ENCODE measurements around the gene PIH1D1. TPM values are rescaled to one million over a fixed set of nuclear protein-coding genes. Genes with fewer than 3 reads are reported as not detected.

The PIH1D1 gene
- total RNA-seq, 1 experiment from 2014 or later = 122 TPM

- H3K4me1 ChIP-seq (ENCODE audit: insufficient read depth, low read length, poor library complexity, severe bottlenecking) = peaks cover 12% of the 10 kb centered on the region
- POLR2A ChIA-PET (ENCODE audit: low non-redundant PET) = no interaction called here
- CTCF ChIA-PET = no interaction called here
- no TSS peak for BruUV-seq (replicated peaks)
- no peak overlapping the region for H3K4me3 ChIP-seq (ENCODE audit: low read depth, low read length, poor library complexity, severe bottlenecking)
- H3K9me3 ChIP-seq (ENCODE audit: low read depth, low read length, poor library complexity, severe bottlenecking) = no peaks in the 10 kb centered on the region
- no peaks in the 10 kb centered on the region for H3K36me3 ChIP-seq (ENCODE audit: insufficient read depth, low read length, poor library complexity, severe bottlenecking)
- TF ChIP-seq EZH2 (IDR thresholded peaks at IDR 0.05; ENCODE audit: borderline replicate concordance, low read depth, low read length, poor library complexity, severe bottlenecking) (no peak), CTCF (conservative IDR thresholded peaks at IDR 0.05; ENCODE audit: low read depth, low read length) (no peak)
- H3K27me3 ChIP-seq (replicated peaks; ENCODE audit: insufficient read depth, low read depth, low read length, poor library complexity) = no peaks in the 10 kb centered on the region
- no peak for DNase-seq (ENCODE audit: low spot score)
- H3K27ac ChIP-seq (ENCODE audit: low read depth, low read length, poor library complexity, severe bottlenecking) = no peak overlapping the region
- intact Hi-C loops (cut with micrococcal nuclease; ENCODE audit: unreplicated experiment) = no loop called here
These were observed 4.7 kb upstream of the PIH1D1 start for GRCh38 chr19:49456326-49456725.

- no peaks in the 10 kb centered on the region for H3K27me3 ChIP-seq (replicated peaks; ENCODE audit: insufficient read depth, low read depth, low read length, poor library complexity)
- intact Hi-C loops (cut with micrococcal nuclease; ENCODE audit: unreplicated experiment) = no loop called here
- H3K36me3 ChIP-seq (ENCODE audit: insufficient read depth, low read length, poor library complexity, severe bottlenecking) = no peaks in the 10 kb centered on the region
- no peak overlapping the region for H3K27ac ChIP-seq (ENCODE audit: low read depth, low read length, poor library complexity, severe bottlenecking)
- H3K9me3 ChIP-seq (ENCODE audit: low read depth, low read length, poor library complexity, severe bottlenecking) = no peaks in the 10 kb centered on the region
- H3K4me3 ChIP-seq (ENCODE audit: low read depth, low read length, poor library complexity, severe bottlenecking) = no peak overlapping the region
- no peak for TF ChIP-seq EZH2 (IDR thresholded peaks at IDR 0.05; ENCODE audit: borderline replicate concordance, low read depth, low read length, poor library complexity, severe bottlenecking)
- TF ChIP-seq CTCF (conservative IDR thresholded peaks at IDR 0.05; ENCODE audit: low read depth, low read length) = no peak
- ChIA-PET POLR2A (ENCODE audit: low non-redundant PET) (no interaction called here), CTCF (no interaction called here)
- H3K4me1 ChIP-seq (ENCODE audit: insufficient read depth, low read length, poor library complexity, severe bottlenecking) = peaks cover 12% of the 10 kb centered on the region
- DNase-seq (ENCODE audit: low spot score) = no peak
- BruUV-seq (replicated peaks) = no TSS peak
These were observed 4.2 kb upstream of the PIH1D1 start for GRCh38 chr19:49455773-49456172.

GRCh38 chr19:49453757-49454240, 2.2 kb upstream of the PIH1D1 start:
- no peak for DNase-seq (ENCODE audit: low spot score)
- no peak for TF ChIP-seq CTCF (conservative IDR thresholded peaks at IDR 0.05; ENCODE audit: low read depth, low read length)
- TF ChIP-seq EZH2 (IDR thresholded peaks at IDR 0.05; ENCODE audit: borderline replicate concordance, low read depth, low read length, poor library complexity, severe bottlenecking) = no peak
- Histone ChIP-seq H3K36me3 (ENCODE audit: insufficient read depth, low read length, poor library complexity, severe bottlenecking) (peaks cover 14% of the 10 kb centered on the region), H3K4me1 (ENCODE audit: insufficient read depth, low read length, poor library complexity, severe bottlenecking) (peaks cover 17% of the 10 kb centered on the region), H3K27me3 (replicated peaks; ENCODE audit: insufficient read depth, low read depth, low read length, poor library complexity) (no peaks in the 10 kb centered on the region), H3K4me3 (ENCODE audit: low read depth, low read length, poor library complexity, severe bottlenecking) (peak overlapping the region; percentile 59), H3K9me3 (ENCODE audit: low read depth, low read length, poor library complexity, severe bottlenecking) (no peaks in the 10 kb centered on the region), H3K27ac (ENCODE audit: low read depth, low read length, poor library complexity, severe bottlenecking) (peak overlapping the region; percentile 94)
- CTCF ChIA-PET = interaction anchor here (0.6 to 1.0 kb wide), 2 partner anchors 22 to 48 kb away, joined by 3 read pairs; no protein-coding TSS in a partner anchor
- POLR2A ChIA-PET (ENCODE audit: low non-redundant PET) = no interaction called here
- TSS peak; percentile 92 for BruUV-seq (replicated peaks)
- intact Hi-C loops (cut with micrococcal nuclease; ENCODE audit: unreplicated experiment) = loop anchor here (2.0 kb wide), 1 partner anchor 43 kb away; the partner anchor contains the start of gene RPS11
